Measurements from ENCODE around the gene ARHGAP33. TPM values are rescaled to one million over a fixed set of nuclear protein-coding genes. Genes with fewer than 3 reads are reported as not detected.
"Not testable (repeated sequence)": the region's sequence is repeated elsewhere in the genome, so short reads cannot be mapped to it uniquely, and the experiment has no call there.

The ARHGAP33 gene
- polyA plus RNA-seq, 1 donor (not counting 4 experiments of a cell fraction or from before 2014, with no cell fraction given): 0.49 TPM

- Histone ChIP-seq H3K4me3 (ENCODE audit: control insufficient read depth in 2 of 3, extremely low read depth in 1 of 3, insufficient read depth in 2 of 3, low read depth in 1 of 3, low read length in 3 of 3) (no peak overlapping the region), H3K9me1 (ENCODE audit: control insufficient read depth, extremely low read depth, insufficient read depth, low read length) (no peaks in the 10 kb centered on the region), H3K4me1 (ENCODE audit: control insufficient read depth, extremely low read depth, insufficient read depth, low read length) (no peaks in the 10 kb centered on the region), H2AFZ (ENCODE audit: control insufficient read depth, low read length) (no peak overlapping the region), H3K79me2 (ENCODE audit: control insufficient read depth, insufficient read depth, low read length) (no peaks in the 10 kb centered on the region), H3K9ac (ENCODE audit: control insufficient read depth, extremely low read depth, insufficient read depth, low read length) (no peak overlapping the region), H3K27me3 (ENCODE audit: control insufficient read depth, extremely low read depth, insufficient read depth, low read length) (peaks cover 14% of the 10 kb centered on the region), H3K4me2 (ENCODE audit: control insufficient read depth, extremely low read depth, insufficient read depth, low read depth, low read length) (no peak overlapping the region), H3K9me3 (ENCODE audit: control insufficient read depth, low read depth, low read length) (no peaks in the 10 kb centered on the region), H4K20me1 (ENCODE audit: control insufficient read depth, extremely low read depth, insufficient read depth, low read length) (peaks cover 2% of the 10 kb centered on the region), H3K36me3 (ENCODE audit: control insufficient read depth in 2 of 2, extremely low read depth in 1 of 2, insufficient read depth in 2 of 2, low read length in 2 of 2) (no peaks in the 10 kb centered on the region), H3K27ac (ENCODE audit: control insufficient read depth, insufficient read depth, low read length) (no peak overlapping the region)
- no peak for DNase-seq (ENCODE audit: low read depth, low spot score)
- dilution Hi-C loops (cut with MboI; ENCODE audit: extremely low pct_ligation_motif_present, low sequenced_read_pairs): no loop called here
- TF ChIP-seq CTCF (optimal IDR thresholded peaks at IDR 0.05 in 1 of 3, IDR thresholded peaks at IDR 0.05 in 1 of 3, conservative IDR thresholded peaks at IDR 0.05 in 1 of 3; ENCODE audit: extremely low read depth in 1 of 3, insufficient read depth in 2 of 3, low read length in 3 of 3) (no peak), EZH2 (IDR thresholded peaks at IDR 0.05; ENCODE audit: low read length) (no peak)
- FAIRE-seq: no peak
Measured at GRCh38 chr19:35792888-35793287, 17.5 kb downstream of the ARHGAP33 start.

GRCh38 chr19:35793381-35794165 is 18.2 kb downstream of the ARHGAP33 start:
- DNase-seq (ENCODE audit: low read depth, low spot score) (no peak), FAIRE-seq (no peak)
- Histone ChIP-seq H3K79me2 (ENCODE audit: control insufficient read depth, insufficient read depth, low read length) (no peaks in the 10 kb centered on the region), H3K27ac (ENCODE audit: control insufficient read depth, insufficient read depth, low read length) (no peak overlapping the region), H3K4me2 (ENCODE audit: control insufficient read depth, extremely low read depth, insufficient read depth, low read depth, low read length) (no peak overlapping the region), H3K4me1 (ENCODE audit: control insufficient read depth, extremely low read depth, insufficient read depth, low read length) (no peaks in the 10 kb centered on the region), H3K9me1 (ENCODE audit: control insufficient read depth, extremely low read depth, insufficient read depth, low read length) (no peaks in the 10 kb centered on the region), H3K27me3 (ENCODE audit: control insufficient read depth, extremely low read depth, insufficient read depth, low read length) (peaks cover 19% of the 10 kb centered on the region), H3K36me3 (ENCODE audit: control insufficient read depth in 2 of 2, extremely low read depth in 1 of 2, insufficient read depth in 2 of 2, low read length in 2 of 2) (no peaks in the 10 kb centered on the region), H3K4me3 (ENCODE audit: control insufficient read depth in 2 of 3, extremely low read depth in 1 of 3, insufficient read depth in 2 of 3, low read depth in 1 of 3, low read length in 3 of 3) (no peak overlapping the region), H4K20me1 (ENCODE audit: control insufficient read depth, extremely low read depth, insufficient read depth, low read length) (peaks cover 2% of the 10 kb centered on the region), H3K9ac (ENCODE audit: control insufficient read depth, extremely low read depth, insufficient read depth, low read length) (no peak overlapping the region), H2AFZ (ENCODE audit: control insufficient read depth, low read length) (no peak overlapping the region), H3K9me3 (ENCODE audit: control insufficient read depth, low read depth, low read length) (no peaks in the 10 kb centered on the region)
- dilution Hi-C loops (cut with MboI; ENCODE audit: extremely low pct_ligation_motif_present, low sequenced_read_pairs): no loop called here
- TF ChIP-seq CTCF (optimal IDR thresholded peaks at IDR 0.05 in 1 of 3, IDR thresholded peaks at IDR 0.05 in 1 of 3, conservative IDR thresholded peaks at IDR 0.05 in 1 of 3; ENCODE audit: extremely low read depth in 1 of 3, insufficient read depth in 2 of 3, low read length in 3 of 3): no peak

GRCh38 chr19:35795564-35795963 is 20.2 kb downstream of the ARHGAP33 start:
- H3K27ac ChIP-seq (ENCODE audit: control insufficient read depth, insufficient read depth, low read length); FAIRE-seq; H2AFZ ChIP-seq (ENCODE audit: control insufficient read depth, low read length); H3K4me2 ChIP-seq (ENCODE audit: control insufficient read depth, extremely low read depth, insufficient read depth, low read depth, low read length); H3K36me3 ChIP-seq (ENCODE audit: control insufficient read depth in 2 of 2, extremely low read depth in 1 of 2, insufficient read depth in 2 of 2, low read length in 2 of 2); H3K4me3 ChIP-seq (ENCODE audit: control insufficient read depth in 2 of 3, extremely low read depth in 1 of 3, insufficient read depth in 2 of 3, low read depth in 1 of 3, low read length in 3 of 3); H3K9me3 ChIP-seq (ENCODE audit: control insufficient read depth, low read depth, low read length); H3K9ac ChIP-seq (ENCODE audit: control insufficient read depth, extremely low read depth, insufficient read depth, low read length); H4K20me1 ChIP-seq (ENCODE audit: control insufficient read depth, extremely low read depth, insufficient read depth, low read length); H3K4me1 ChIP-seq (ENCODE audit: control insufficient read depth, extremely low read depth, insufficient read depth, low read length); H3K9me1 ChIP-seq (ENCODE audit: control insufficient read depth, extremely low read depth, insufficient read depth, low read length); DNase-seq (ENCODE audit: low read depth, low spot score); dilution Hi-C loops (cut with MboI; ENCODE audit: extremely low pct_ligation_motif_present, low sequenced_read_pairs); H3K79me2 ChIP-seq (ENCODE audit: control insufficient read depth, insufficient read depth, low read length): not testable (repeated sequence)
- peaks cover 19% of the 10 kb centered on the region for H3K27me3 ChIP-seq (ENCODE audit: control insufficient read depth, extremely low read depth, insufficient read depth, low read length)
